Heart left ventricle (tissue), 13 donors: Measurements from ENCODE around the gene SLC31A1.

ENCODE experiments used
- CTCF ChIP-seq, 12 donors: fragments of 200-600 bp; sonication (generic) in 4 of 12; IDR thresholded peaks; one replicate each; pipeline versions ENCODE4 v1.5.0 to v1.8.0; 2018 to 2022; ENCODE audit warnings: antibody characterized with exemption in 12 of 12, mild to moderate bottlenecking in 5 of 12
- POLR2A ChIP-seq, 2 donors: fragments of 450-650 bp; IDR thresholded peaks; one replicate each; pipeline ENCODE4 v1.6.1; 2017; ENCODE audit warnings: antibody characterized with exemption in 2 of 2, mild to moderate bottlenecking in 2 of 2, moderate library complexity in 2 of 2
- donor health status: ischemic (EF 13 %, LVEDD 7.1; RV severe dilation, severe dysfunction).
- donor health status: DM: no; HTN: yes; CAD: no.
- donor health status: DM: no; HTN: no; CAD: no.
- donor health status: ischemic (EF 25% LVEDD 6.9; RV normal size, moderate dysfunction).
- donor health status: ischemic (EF 25% LVEDD 5.7; RV mildly dilated, moderate dysfunction).
- donor health status: ischemic (EF 35%, LVEDD 5.7; RV mildly dilated, moderate dysfunction).
- donor health status: nonischemic (EF 11% LVEDD 7.7; RV severe dilation, severe dysfunction).
- donor health status: DM: yes; HTN: yes; CAD: no.
- donor health status: PGD.
- donor health status: ischemic (EF 29% LVEDD 5.4; RV normal size, mild dysfunction).
- donor health status: nonischemic (EF 23%, LVEDD 6.1; RV moderate dilation, normal function).

GRCh38 chr9:113192455-113192854 is 28.9 kb upstream of the SLC31A1 start:
- TF ChIP-seq CTCF (IDR thresholded peaks at IDR 0.05): no peak
- TF ChIP-seq POLR2A (IDR thresholded peaks at IDR 0.05): no peak
